HG03066 (cell line): ENCODE results near the gene ACMSD.
A peak's percentile ranks its signal among the peaks of the same experiment; 100 is the strongest.
"Not testable (repeated sequence)": the region's sequence is repeated elsewhere in the genome, so short reads cannot be mapped to it uniquely, and the experiment has no call there.

Experiments used
- ATAC-seq: cut with Tn5 transposase; IDR thresholded peaks from one replicate; pipeline ENCODE4 v1.9.1; 2021; ENCODE audit warnings: low read depth; ENCODE audit not compliant: unreplicated experiment

The ACMSD gene

GRCh38 chr2:134903701-134904100 lies 65.3 kb downstream of the ACMSD start:
- ATAC-seq, result not testable (repeated sequence)

GRCh38 chr2:134905168-134905567 lies 66.8 kb downstream of the ACMSD start:
- no peak for ATAC-seq

GRCh38 chr2:134906726-134907125 lies 68.3 kb downstream of the ACMSD start:
- ATAC-seq, result no peak

GRCh38 chr2:134907441-134908116 lies 69.2 kb downstream of the ACMSD start:
- not testable (repeated sequence) for ATAC-seq

- ATAC-seq, result no peak
Observed at GRCh38 chr2:134910763-134911399, 72.5 kb downstream of the ACMSD start.

- ATAC-seq, result no peak
Observed at GRCh38 chr2:134911400-134911785, 73.0 kb downstream of the ACMSD start.

GRCh38 chr2:134912361-134912760 lies 73.9 kb downstream of the ACMSD start:
- no peak for ATAC-seq

GRCh38 chr2:134917360-134917865 lies 79.0 kb downstream of the ACMSD start:
- no peak for ATAC-seq

- peak; percentile 71 for ATAC-seq
Observed at GRCh38 chr2:134917888-134918525, 79.6 kb downstream of the ACMSD start.

GRCh38 chr2:134918526-134919340 lies 80.3 kb downstream of the ACMSD start, which contains the start of gene CCNT2:
Gene CCNT2 (plus strand): TSS chr2:134918822. CDS start chr2:134918855, 33 bp downstream.
- ATAC-seq, result peak; percentile 76

- no peak for ATAC-seq
Observed at GRCh38 chr2:134919341-134920210, 81.2 kb downstream of the ACMSD start.

- ATAC-seq, result no peak
Observed at GRCh38 chr2:134924912-134925311, 86.5 kb downstream of the ACMSD start.

GRCh38 chr2:134926231-134926931 lies 88.0 kb downstream of the ACMSD start:
- no peak for ATAC-seq

GRCh38 chr2:134927195-134927594 lies 88.8 kb downstream of the ACMSD start:
- ATAC-seq, result no peak

GRCh38 chr2:134932864-134933526 lies 94.6 kb downstream of the ACMSD start:
- ATAC-seq, result no peak

GRCh38 chr2:134933732-134934131 lies 95.3 kb downstream of the ACMSD start:
- ATAC-seq, result no peak

- no peak for ATAC-seq
Observed at GRCh38 chr2:134934150-134934549, 95.7 kb downstream of the ACMSD start.

GRCh38 chr2:134934641-134935040 lies 96.2 kb downstream of the ACMSD start:
- no peak for ATAC-seq

- ATAC-seq, result no peak
Observed at GRCh38 chr2:134936691-134937090, 98.3 kb downstream of the ACMSD start.
